IgD-negative memory B cell (primary cell): ENCODE measurements around the gene CR2. TPM values are rescaled to one million over a fixed set of nuclear protein-coding genes. Genes with fewer than 3 reads are reported as not detected.
"Not testable (repeated sequence)": the region's sequence is repeated elsewhere in the genome, so short reads cannot be mapped to it uniquely, and the experiment has no call there.

ENCODE experiments used
- H3K27ac Mint-ChIP-seq, 3 donors: one replicate each; pipeline ENCODE4 v1.8.0; 2020 to 2022; ENCODE audit warnings: mild to moderate bottlenecking in 3 of 3, mixed read lengths in 3 of 3, moderate library complexity in 1 of 3
- H3K27me3 Mint-ChIP-seq: one replicate; pipeline ENCODE4 v1.8.0; 2021; ENCODE audit warnings: mixed read lengths
- H3K36me3 Mint-ChIP-seq: one replicate; pipeline ENCODE4 v1.8.0; 2020; ENCODE audit warnings: mild to moderate bottlenecking, mixed read lengths
- H3K4me1 Mint-ChIP-seq, 3 donors: one replicate each; pipeline ENCODE4 v1.8.0; 2020 to 2022; ENCODE audit warnings: mixed read lengths in 3 of 3, mild to moderate bottlenecking in 1 of 3
- H3K4me3 Mint-ChIP-seq, 4 donors: one replicate each; pipeline ENCODE4 v1.8.0; 2020 to 2022; ENCODE audit warnings: mild to moderate bottlenecking in 4 of 4, mixed read lengths in 4 of 4, moderate library complexity in 3 of 4
- H3K9me3 Mint-ChIP-seq, 3 donors: one replicate each; pipeline ENCODE4 v1.8.0; 2020 to 2021; ENCODE audit warnings: mixed read lengths in 3 of 3, mild to moderate bottlenecking in 1 of 3
- polyA plus RNA-seq: library from polyadenylated mRNA; unstranded; fragments of 300-500 nt; fragmentation: Illumina TruSeq; gene quantifications from one replicate; pipeline ENCODE4 v1.2.3, GENCODE V29; 2021

Gene CR2
- polyA plus RNA-seq, 1 donor from 2014 or later, result 44.7 TPM

- peak overlapping the region in 2 of 4 donors; percentile 4 to 32 for H3K4me3 Mint-ChIP-seq
- H3K27me3 Mint-ChIP-seq, result peaks cover 1% of the 10 kb centered on the region
These were observed 25.3 kb upstream of the CR2 start for GRCh38 chr1:207428783-207429182.

DNA sequence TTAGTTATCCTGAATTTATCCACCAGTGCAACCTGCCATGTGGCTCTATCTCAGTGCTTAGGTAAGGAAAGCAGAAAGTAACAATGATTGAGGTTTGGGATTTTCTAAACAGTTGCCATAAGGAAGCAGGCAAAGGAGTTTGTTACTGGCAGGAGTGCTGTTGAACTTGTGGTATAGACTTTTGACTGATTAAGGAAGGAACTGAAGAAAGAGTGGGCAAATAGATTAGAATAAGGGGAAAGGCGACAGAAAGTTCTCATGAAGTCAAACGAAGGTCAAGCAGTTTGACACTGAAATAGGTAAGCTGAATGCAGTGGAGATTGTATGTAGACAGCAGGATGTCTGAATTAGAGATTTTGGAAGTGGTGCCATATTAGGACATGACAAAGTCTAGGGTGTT lies 24.2 kb upstream of the CR2 start:
- peaks cover 59 to 63% (median 61%) of the 10 kb centered on the region in 3 donors for H3K4me1 Mint-ChIP-seq
- H3K9me3 Mint-ChIP-seq, result no peaks in the 10 kb centered on the region
- H3K4me3 Mint-ChIP-seq, result peak overlapping the region; percentile 35 to 81 (median 60)
- H3K36me3 Mint-ChIP-seq, result no peaks in the 10 kb centered on the region
- H3K27ac Mint-ChIP-seq, result peak overlapping the region in 2 of 3 donors; percentile 12 to 83
- peaks cover 1% of the 10 kb centered on the region for H3K27me3 Mint-ChIP-seq

More at GRCh38 chr1:207428783-207429182, 25.3 kb upstream of the CR2 start:
- Mint-ChIP-seq H3K9me3 (no peaks in the 10 kb centered on the region), H3K36me3 (no peaks in the 10 kb centered on the region), H3K4me1 (peaks cover 65 to 67% (median 65%) of the 10 kb centered on the region in 3 donors), H3K27ac (peak overlapping the region in 2 of 3 donors; percentile 20 to 83)

DNA sequence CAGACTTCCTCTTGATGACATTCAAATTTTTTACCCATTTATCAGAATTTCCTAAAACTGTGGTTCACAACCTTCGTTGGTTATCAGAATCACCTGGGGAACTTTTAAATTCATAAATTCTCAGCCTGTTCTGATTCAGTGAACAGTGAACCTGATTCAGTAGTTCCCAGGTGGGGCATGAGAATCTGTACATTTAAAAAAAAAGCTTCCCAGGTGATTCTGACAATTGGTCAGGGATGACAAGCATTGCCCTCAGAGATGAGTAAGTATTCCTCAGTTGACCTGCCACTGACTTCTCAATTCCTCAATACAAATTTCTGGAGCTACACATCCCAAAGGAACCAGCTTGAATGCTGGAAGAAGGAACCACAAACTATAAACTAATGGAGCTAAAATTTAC lies 23.5 kb upstream of the CR2 start:
- peak overlapping the region in 1 of 3 donors; percentile 83 for H3K27ac Mint-ChIP-seq
- H3K4me1 Mint-ChIP-seq, result peaks cover 54 to 57% (median 56%) of the 10 kb centered on the region in 3 donors
- peaks cover 1% of the 10 kb centered on the region for H3K27me3 Mint-ChIP-seq
- no peaks in the 10 kb centered on the region for H3K36me3 Mint-ChIP-seq
- H3K9me3 Mint-ChIP-seq, result no peaks in the 10 kb centered on the region
- H3K4me3 Mint-ChIP-seq, result peak overlapping the region; percentile 6 to 81 (median 52)

DNA sequence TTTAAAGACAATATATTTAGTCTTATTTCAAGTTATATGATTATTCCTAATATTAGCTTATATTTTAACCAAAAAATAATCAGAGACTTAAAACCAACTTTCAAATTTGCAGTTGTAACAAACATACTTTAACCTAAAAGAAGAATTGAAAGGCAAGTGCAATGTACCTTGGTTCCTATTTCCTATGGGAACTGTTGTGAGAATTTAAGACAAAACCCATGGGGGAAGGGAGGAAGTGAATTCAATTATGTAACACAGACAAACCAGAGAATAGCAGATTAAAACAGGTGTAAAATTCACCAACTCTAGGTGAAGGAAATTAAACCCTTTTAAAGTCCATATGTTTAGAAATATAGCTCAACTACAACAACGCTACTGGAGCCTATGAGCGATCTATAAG lies 22.6 kb upstream of the CR2 start:
- Mint-ChIP-seq H3K27me3 (peaks cover 1% of the 10 kb centered on the region), H3K27ac (peak overlapping the region in 2 of 3 donors; percentile 2 to 31), H3K9me3 (no peaks in the 10 kb centered on the region), H3K36me3 (no peaks in the 10 kb centered on the region), H3K4me1 (peaks cover 56 to 59% (median 58%) of the 10 kb centered on the region in 3 donors), H3K4me3 (peak overlapping the region; percentile 6 to 87 (median 31))

- Mint-ChIP-seq H3K9me3 (no peaks in the 10 kb centered on the region), H3K27me3 (peaks cover 1% of the 10 kb centered on the region), H3K36me3 (no peaks in the 10 kb centered on the region), H3K27ac (no peak overlapping the region), H3K4me3 (peak overlapping the region in 1 of 4 donors; percentile 9), H3K4me1 (peaks cover 46 to 54% (median 48%) of the 10 kb centered on the region in 3 donors)
These were observed 20.7 kb upstream of the CR2 start for GRCh38 chr1:207433435-207433834.

DNA sequence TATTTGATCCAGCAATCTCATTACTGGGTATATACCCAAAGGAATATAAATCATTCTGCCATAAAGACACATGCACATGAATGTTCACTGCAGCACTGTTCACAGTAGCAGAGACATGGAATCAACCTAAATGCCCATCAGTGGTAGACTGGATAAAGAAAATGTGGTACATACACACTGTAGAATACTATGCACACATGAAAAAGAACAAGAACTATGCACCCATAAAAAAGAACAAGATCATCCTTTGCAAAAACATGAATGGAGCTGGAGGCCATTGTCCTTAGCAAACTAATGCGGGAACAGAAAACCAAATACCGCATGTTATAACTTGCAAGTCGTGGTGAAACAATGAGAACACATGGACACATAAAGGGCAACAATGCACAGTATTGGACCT lies 17.4 kb upstream of the CR2 start:
- H3K4me3 Mint-ChIP-seq, H3K36me3 Mint-ChIP-seq, H3K27me3 Mint-ChIP-seq, H3K9me3 Mint-ChIP-seq: not testable (repeated sequence)
- Mint-ChIP-seq H3K27ac (peak overlapping the region in 1 of 3 donors; percentile 44), H3K4me1 (peaks cover 20 to 31% (median 24%) of the 10 kb centered on the region in 3 donors)

GRCh38 chr1:207440626-207441025 lies 13.5 kb upstream of the CR2 start:
- peaks cover 18 to 33% (median 24%) of the 10 kb centered on the region in 3 donors for H3K4me1 Mint-ChIP-seq

DNA sequence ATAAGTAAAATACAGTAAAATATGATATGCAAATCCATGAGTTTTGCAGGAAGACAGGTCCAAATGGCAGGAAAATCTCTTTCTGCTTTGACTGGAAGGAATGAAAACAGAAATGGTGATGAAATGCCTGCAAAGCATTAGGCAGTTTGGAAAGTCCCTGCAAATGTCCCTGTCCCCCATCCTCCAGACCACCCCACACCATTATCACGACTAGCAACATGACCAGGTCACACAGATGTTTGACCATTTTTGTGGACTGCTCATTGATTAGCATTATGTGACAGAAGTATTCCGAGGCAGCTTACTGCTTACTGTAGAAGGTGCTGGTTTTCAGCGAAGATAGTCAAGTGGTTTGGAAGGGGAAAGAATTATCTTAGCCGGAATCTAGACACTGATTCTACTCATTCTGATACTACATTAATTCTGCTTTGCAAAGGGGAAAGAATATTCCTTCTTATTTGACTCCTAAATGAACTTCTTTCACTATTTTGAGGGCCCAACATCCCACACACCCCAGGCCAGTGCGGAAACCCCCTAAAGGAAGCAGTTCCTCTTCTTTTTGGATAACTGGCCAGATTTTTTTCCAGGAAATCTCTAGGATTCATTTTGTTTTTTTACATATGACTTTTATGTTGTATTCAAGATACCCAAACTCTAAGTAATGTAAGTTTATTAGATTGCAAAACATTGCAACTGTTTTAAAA lies 9.5 kb upstream of the CR2 start:
- peak overlapping the region in 2 of 4 donors; percentile 9 to 31 for H3K4me3 Mint-ChIP-seq
- H3K36me3 Mint-ChIP-seq, result no peaks in the 10 kb centered on the region
- H3K9me3 Mint-ChIP-seq, result no peaks in the 10 kb centered on the region
- peaks cover 10 to 18% (median 10%) of the 10 kb centered on the region in 3 donors for H3K4me1 Mint-ChIP-seq
- H3K27me3 Mint-ChIP-seq, result no peaks in the 10 kb centered on the region
- peak overlapping the region in 1 of 3 donors; percentile 25 for H3K27ac Mint-ChIP-seq

More at GRCh38 chr1:207440626-207441025, 13.5 kb upstream of the CR2 start:
- H3K36me3 Mint-ChIP-seq, result no peaks in the 10 kb centered on the region
- no peaks in the 10 kb centered on the region for H3K27me3 Mint-ChIP-seq
- H3K9me3 Mint-ChIP-seq, result no peaks in the 10 kb centered on the region
- H3K27ac Mint-ChIP-seq, result no peak overlapping the region
- H3K4me3 Mint-ChIP-seq, result no peak overlapping the region

DNA sequence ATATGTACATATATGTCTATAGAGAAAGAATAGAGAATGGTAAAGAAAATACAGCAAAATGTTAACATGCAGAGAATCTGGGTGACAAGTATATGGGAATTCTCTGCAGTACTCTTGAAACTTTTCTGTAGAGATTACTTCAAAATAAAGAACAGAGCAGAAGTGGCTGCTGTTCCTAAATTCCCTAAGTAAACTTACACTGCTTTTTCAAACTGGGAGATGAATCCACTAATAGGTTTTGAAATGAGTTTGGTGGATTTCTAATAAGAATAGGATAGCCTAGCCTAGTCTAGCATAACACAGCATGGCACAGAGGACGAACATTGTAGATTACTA lies 450 bp upstream of the CR2 start:
- Mint-ChIP-seq H3K9me3 (no peaks in the 10 kb centered on the region), H3K4me1 (peaks cover 0 to 18% (median 10%) of the 10 kb centered on the region in 3 donors), H3K36me3 (no peaks in the 10 kb centered on the region), H3K4me3 (peak overlapping the region in 2 of 4 donors; percentile 87 to 88), H3K27me3 (peaks cover 1% of the 10 kb centered on the region), H3K27ac (peak overlapping the region; percentile 11 to 78 (median 48))

GRCh38 chr1:207455183-207455754 lies 1.1 kb downstream of the CR2 start:
- no peaks in the 10 kb centered on the region for H3K9me3 Mint-ChIP-seq
- no peaks in the 10 kb centered on the region for H3K36me3 Mint-ChIP-seq
- H3K27me3 Mint-ChIP-seq, result no peaks in the 10 kb centered on the region
- H3K27ac Mint-ChIP-seq, result peak overlapping the region; percentile 17 to 78 (median 59)
- H3K4me3 Mint-ChIP-seq, result peak overlapping the region in 2 of 4 donors; percentile 87 to 88
- H3K4me1 Mint-ChIP-seq, result peaks cover 10 to 16% (median 13%) of the 10 kb centered on the region in 3 donors

DNA sequence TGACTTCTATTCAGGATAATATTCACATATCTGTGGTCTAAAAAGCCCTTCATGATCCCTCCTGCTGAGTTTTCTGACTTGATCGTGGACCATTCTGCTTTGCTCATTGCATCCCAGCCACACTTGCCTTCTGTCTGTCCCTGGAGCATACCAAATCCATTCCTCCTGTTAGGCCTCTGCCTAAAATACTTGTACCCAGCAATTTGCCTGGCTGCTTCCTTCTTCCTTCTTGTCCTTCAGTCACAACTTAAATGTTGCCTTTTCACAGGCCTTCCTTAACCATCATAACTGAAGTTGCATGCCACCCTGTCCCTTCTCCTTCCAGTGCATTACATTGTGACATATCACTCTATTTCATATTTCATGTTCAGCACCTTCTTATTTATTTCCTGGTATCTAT lies 4.3 kb downstream of the CR2 start:
- Mint-ChIP-seq H3K4me3 (no peak overlapping the region), H3K27ac (no peak overlapping the region), H3K4me1 (peaks cover 29 to 36% (median 33%) of the 10 kb centered on the region in 3 donors), H3K36me3 (no peaks in the 10 kb centered on the region), H3K27me3 (no peaks in the 10 kb centered on the region), H3K9me3 (no peaks in the 10 kb centered on the region)

DNA sequence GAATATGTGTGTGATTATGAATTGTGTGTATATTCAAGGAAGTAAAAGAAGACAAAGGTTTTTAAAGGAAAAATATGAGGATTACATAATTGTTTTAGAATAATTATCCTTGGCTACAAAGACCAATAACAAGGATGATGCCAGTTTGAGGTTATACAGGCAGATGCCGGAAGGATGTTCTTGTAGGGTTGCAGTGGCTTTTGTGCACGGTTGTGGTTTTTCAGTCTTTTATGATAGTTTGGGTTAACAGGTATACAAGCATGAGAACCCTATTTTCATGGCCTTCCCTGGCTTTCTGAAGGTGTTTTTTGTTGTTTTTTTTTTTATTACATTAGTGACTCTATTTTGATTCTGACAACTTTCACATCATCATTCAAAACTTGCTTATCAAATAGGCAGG lies 4.9 kb downstream of the CR2 start:
- Mint-ChIP-seq H3K4me1 (peaks cover 29 to 33% (median 30%) of the 10 kb centered on the region in 3 donors), H3K36me3 (no peaks in the 10 kb centered on the region), H3K9me3 (no peaks in the 10 kb centered on the region), H3K27ac (no peak overlapping the region), H3K4me3 (no peak overlapping the region), H3K27me3 (no peaks in the 10 kb centered on the region)

- Mint-ChIP-seq H3K27me3 (no peaks in the 10 kb centered on the region), H3K36me3 (peaks cover 7% of the 10 kb centered on the region), H3K4me1 (peaks cover 27 to 33% (median 27%) of the 10 kb centered on the region in 3 donors), H3K9me3 (no peaks in the 10 kb centered on the region), H3K27ac (no peak overlapping the region), H3K4me3 (peak overlapping the region in 1 of 4 donors; percentile 52)
These were observed 7.5 kb downstream of the CR2 start for GRCh38 chr1:207461649-207462048.

DNA sequence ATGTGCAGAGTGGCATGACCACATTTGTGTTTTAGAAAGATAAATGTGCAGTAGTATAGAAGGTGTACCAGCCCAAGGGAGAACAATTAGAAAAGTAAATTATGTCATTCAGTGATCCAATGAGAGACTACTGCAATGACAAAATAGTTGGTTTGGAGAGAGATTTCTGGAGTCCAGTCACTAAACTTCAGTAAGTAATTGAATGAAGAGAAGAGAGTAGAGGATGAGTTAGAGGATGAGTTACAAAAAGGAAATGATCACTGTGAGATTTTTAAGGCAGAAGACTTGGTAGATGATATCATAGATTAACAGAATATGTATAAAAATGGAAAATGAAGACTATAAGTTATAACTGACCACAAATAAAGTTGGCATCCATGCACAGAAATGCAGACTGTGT lies 8.4 kb downstream of the CR2 start:
- H3K27ac Mint-ChIP-seq, result peak overlapping the region in 1 of 3 donors; percentile 60
- H3K36me3 Mint-ChIP-seq, result peaks cover 7% of the 10 kb centered on the region
- H3K27me3 Mint-ChIP-seq, result no peaks in the 10 kb centered on the region
- peak overlapping the region in 1 of 4 donors; percentile 1 for H3K4me3 Mint-ChIP-seq
- H3K9me3 Mint-ChIP-seq, result no peaks in the 10 kb centered on the region
- peaks cover 27 to 33% (median 27%) of the 10 kb centered on the region in 3 donors for H3K4me1 Mint-ChIP-seq

- Mint-ChIP-seq H3K27ac (peak overlapping the region in 1 of 3 donors; percentile 6), H3K4me1 (peaks cover 27 to 33% (median 27%) of the 10 kb centered on the region in 3 donors), H3K4me3 (peak overlapping the region in 1 of 4 donors; percentile 7), H3K9me3 (no peaks in the 10 kb centered on the region), H3K36me3 (peaks cover 7% of the 10 kb centered on the region), H3K27me3 (no peaks in the 10 kb centered on the region)
These were observed 8.9 kb downstream of the CR2 start for GRCh38 chr1:207463021-207463420.
